Spleen (tissue), 7 donors: ENCODE measurements around the gene ZFYVE16.

Source experiments
- POLR2A ChIP-seq, 3 donors: fragments of 450-650 bp; IDR thresholded peaks; one replicate each; pipeline ENCODE4 v1.5.1; 2017; ENCODE audit warnings: antibody characterized with exemption in 3 of 3, mild to moderate bottlenecking in 1 of 3
- TF ChIP-seq, protein P1 (sequence below), 11 experiments: fragments of 200-600 bp in 7 of 11; fragments of 450-650 bp in 4 of 11; sonication (generic) in 4 of 11; IDR thresholded peaks in 8 of 11; conservative IDR thresholded peaks in 3 of 11; 1 replicate in 7 of 11; 2 replicates in 4 of 11; pipeline versions ENCODE4 v1.4.0 to v1.8.0; 2016 to 2021; ENCODE audit warnings: antibody characterized with exemption in 11 of 11, inconsistent platforms in 4 of 11, mild to moderate bottlenecking in 1 of 11
- donor health status: DM: no; HTN: no; CAD: no; lungs with moderate emphysema.
- donor health status: DM: no; HTN: no; CAD: no.
- donor health status: DM: no; HTN: no; CAD: no.

DNA sequence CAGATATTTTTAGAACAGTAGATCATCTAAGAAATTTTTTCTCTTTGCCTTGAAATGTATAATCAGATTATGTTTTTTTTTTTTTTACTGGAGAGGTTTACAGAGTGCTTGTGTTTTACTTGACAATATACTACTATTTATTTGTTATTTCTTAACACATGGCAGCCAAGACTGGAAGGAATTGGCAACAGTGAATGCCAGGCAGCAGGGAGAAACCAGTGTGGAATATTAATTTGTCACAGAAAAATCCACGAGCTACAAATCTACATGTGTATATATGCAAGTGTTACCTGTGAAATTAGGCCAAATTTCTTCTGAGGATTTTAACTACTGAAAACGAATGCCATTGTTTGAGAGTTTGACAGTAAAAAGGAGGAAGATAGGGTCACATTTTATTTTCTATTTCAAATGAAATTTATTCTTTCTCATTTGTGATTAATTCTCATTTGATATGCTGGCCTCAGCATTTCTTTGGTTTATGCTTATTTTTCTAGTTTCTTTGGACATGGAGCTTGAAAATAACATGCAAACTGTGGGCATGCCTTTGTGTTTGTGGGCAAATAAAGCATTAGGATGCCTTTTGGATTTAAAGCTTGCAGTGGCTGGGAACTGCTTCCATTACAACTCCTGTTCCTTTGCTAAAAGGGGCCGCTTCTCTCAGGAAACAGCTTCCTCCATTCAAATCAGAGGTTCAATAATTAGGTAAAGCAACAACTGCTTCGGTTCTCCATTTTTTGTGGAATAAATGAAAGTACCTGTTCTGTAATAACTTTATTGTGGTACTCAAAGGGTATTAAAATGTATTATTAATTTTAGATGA is 39.0 kb upstream of the ZFYVE16 start:
- TF ChIP-seq, protein P1, sequence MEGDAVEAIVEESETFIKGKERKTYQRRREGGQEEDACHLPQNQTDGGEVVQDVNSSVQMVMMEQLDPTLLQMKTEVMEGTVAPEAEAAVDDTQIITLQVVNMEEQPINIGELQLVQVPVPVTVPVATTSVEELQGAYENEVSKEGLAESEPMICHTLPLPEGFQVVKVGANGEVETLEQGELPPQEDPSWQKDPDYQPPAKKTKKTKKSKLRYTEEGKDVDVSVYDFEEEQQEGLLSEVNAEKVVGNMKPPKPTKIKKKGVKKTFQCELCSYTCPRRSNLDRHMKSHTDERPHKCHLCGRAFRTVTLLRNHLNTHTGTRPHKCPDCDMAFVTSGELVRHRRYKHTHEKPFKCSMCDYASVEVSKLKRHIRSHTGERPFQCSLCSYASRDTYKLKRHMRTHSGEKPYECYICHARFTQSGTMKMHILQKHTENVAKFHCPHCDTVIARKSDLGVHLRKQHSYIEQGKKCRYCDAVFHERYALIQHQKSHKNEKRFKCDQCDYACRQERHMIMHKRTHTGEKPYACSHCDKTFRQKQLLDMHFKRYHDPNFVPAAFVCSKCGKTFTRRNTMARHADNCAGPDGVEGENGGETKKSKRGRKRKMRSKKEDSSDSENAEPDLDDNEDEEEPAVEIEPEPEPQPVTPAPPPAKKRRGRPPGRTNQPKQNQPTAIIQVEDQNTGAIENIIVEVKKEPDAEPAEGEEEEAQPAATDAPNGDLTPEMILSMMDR (IDR thresholded peaks at IDR 0.05 in 8 of 11, conservative IDR thresholded peaks at IDR 0.05 in 3 of 11) = no peak
- TF ChIP-seq POLR2A (IDR thresholded peaks at IDR 0.05) = no peak
